ENCODE measurements around the gene ANO1.

ANO1 gene

GRCh38 chr11:70115778-70116177 lies 37.7 kb downstream of the ANO1 start:
- DNase-seq (ENCODE audit: low spot score): no peak

DNA sequence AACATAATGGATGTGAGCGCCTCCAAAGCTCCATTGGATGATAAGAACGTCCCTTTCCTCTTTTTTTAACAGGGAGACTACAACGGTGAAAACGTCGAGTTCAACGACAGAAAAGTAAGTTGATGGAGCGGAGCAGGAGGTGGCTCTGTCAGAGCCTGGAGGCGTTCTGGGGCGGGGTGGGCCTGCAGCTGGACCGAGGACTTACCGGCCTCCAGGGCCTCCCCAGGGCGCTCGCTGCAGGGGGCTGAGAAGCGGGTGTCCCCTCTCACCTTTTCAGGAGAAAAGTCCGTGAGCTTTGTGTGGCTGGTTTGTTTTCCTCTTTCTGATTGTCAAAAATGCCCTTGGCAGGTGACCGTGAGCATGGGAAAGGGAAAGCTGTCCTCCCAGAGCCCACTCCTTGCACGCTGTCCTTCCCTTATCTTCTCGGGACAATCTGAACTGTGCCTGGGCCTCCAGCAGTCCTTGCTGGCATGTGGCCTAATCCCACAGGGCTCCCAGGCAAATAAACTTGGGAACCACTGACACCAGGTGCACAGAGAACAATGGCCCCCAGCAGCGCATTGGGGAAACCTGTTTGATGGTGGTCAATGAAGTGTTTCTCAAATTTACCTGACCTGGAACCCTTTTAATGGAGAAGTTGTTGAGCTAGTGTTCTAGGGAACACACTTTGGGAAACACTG lies 38.4 kb downstream of the ANO1 start:
- DNase-seq (ENCODE audit: low spot score): no peak

- no peak for DNase-seq (ENCODE audit: low spot score)
Measured at GRCh38 chr11:70117567-70118145, 39.5 kb downstream of the ANO1 start.

DNA sequence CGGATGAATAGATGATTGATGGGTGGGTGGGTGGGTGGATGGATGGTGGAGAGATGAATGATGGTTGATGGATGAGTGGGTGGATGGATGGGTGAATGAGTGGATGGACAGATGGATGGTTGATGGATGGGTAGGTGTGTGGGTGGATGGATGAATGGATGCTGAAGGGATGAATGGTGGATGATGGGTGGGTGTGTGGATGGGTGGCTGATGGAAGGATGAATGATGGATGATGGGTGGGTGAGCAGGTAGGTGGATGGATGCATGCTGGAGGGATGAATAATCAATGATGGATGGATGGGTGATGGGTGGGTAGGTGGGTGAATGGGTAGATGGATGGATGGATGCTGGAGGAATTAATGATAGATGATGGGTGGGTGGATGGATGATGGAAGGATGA lies 40.5 kb downstream of the ANO1 start:
- no peak for DNase-seq (ENCODE audit: low spot score)

- DNase-seq (ENCODE audit: low spot score): no peak
Measured at GRCh38 chr11:70119502-70119901, 41.4 kb downstream of the ANO1 start.

- no peak for DNase-seq (ENCODE audit: low spot score)
Measured at GRCh38 chr11:70120674-70121073, 42.6 kb downstream of the ANO1 start.

- DNase-seq (ENCODE audit: low spot score): no peak
Measured at GRCh38 chr11:70122490-70123198, 44.5 kb downstream of the ANO1 start.

DNA sequence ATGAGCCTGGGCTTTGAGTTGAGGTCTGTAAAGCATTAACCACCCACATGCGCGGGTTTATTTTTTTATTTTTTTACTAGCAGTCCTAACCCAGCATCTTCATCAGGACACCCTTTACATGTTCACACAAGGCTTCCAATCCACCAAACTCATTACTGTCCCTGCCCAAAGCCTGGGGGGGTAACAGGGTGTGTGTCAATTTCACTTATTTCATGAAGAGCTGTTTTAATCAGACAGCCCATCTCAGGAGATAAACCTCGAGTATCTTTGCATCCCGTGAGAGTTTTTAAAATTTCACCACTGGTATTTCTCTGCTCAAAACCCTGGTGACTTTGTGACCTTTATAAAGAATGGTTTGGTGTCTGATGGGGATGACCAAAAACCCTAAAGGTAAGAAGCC lies 45.6 kb downstream of the ANO1 start:
- DNase-seq (ENCODE audit: low spot score): no peak

DNA sequence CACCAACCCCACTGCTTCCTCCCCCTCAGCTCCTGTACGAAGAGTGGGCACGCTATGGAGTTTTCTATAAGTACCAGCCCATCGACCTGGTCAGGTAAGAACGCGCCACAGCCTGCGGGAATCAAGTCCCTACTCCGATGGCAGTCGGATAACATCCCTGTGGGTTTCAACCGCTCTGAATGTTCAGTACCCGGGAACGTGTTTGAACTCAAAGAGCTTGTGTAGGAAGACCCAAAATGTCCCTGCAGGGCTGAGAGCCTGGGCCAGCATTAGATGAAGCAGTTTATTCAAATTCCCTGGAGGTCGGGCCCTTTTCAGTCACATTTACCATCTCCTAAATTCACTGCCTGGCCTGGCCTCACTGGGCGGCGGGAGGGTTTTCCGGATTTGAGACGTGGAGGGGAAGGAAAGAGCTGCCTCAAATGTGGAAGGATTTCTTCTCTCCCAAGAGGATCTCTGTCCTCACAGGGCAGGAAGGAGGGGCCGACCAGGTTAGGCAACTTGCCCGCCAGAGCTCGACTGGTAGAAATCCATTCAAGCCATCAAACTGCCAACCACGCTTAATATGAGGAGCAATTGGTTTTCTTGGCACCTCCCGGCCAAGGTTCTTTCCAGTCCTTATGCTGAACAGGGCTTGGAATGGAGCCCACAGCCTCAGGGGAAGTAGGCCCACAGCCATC lies 46.3 kb downstream of the ANO1 start:
- DNase-seq (ENCODE audit: low spot score): peak; percentile 11

- DNase-seq (ENCODE audit: low spot score): no peak
Measured at GRCh38 chr11:70126494-70126893, 48.4 kb downstream of the ANO1 start.

GRCh38 chr11:70127653-70128434 lies 49.7 kb downstream of the ANO1 start:
- no peak for DNase-seq (ENCODE audit: low spot score)

DNA sequence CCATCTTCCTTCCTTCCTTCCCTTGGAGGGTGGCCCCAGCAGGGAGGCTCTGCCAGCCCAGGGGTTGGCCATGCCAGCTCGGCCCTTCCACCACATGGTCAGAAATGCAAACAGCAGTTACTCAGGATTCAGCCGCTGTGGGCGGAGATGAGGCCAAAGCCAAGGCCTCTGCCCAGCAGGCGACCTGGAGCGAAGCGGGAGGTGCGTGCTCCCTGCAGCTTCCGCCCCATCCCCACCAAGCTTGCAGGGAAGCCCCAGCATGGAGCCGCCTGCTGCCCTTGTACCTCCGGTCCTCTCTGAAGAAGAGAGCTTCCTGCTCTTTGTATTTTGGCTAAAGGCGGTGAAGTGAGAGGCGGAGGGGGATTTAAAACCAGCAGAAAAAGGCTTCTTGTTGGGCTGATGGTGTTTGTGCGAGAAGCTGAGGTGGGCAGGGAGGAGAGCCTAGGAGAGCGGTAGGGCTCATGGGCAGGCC lies 50.4 kb downstream of the ANO1 start:
- DNase-seq (ENCODE audit: low spot score): no peak

DNA sequence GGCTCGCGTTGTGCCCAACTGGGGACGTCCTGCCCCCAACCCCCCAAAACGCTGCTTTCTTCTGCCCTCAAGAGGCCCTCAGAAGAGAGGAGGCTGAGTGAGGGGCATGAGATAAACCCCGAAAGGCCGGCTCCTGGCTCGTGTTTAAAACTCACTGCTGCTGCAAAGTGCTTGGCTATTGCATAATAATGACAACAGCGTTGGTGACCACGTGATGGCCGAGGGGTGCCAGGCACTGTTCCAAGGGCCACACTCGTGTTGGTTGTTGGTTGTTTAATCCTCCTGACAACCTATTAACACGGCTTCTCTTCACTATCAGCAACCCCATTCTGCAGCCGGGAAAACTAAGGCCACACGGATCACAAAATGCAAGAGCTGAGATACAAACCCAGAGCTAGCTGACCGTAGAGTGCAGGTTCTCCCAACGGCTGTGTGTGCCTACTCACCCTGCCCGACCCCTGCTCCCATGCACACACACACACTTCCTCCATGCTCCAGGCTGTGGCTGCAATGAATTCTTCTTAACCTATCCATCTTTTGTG lies 51.0 kb downstream of the ANO1 start:
- no peak for DNase-seq (ENCODE audit: low spot score)

- DNase-seq (ENCODE audit: low spot score): no peak
Measured at GRCh38 chr11:70130636-70131035, 52.5 kb downstream of the ANO1 start.

GRCh38 chr11:70131606-70132190 lies 53.6 kb downstream of the ANO1 start:
- no peak for DNase-seq (ENCODE audit: low spot score)

DNA sequence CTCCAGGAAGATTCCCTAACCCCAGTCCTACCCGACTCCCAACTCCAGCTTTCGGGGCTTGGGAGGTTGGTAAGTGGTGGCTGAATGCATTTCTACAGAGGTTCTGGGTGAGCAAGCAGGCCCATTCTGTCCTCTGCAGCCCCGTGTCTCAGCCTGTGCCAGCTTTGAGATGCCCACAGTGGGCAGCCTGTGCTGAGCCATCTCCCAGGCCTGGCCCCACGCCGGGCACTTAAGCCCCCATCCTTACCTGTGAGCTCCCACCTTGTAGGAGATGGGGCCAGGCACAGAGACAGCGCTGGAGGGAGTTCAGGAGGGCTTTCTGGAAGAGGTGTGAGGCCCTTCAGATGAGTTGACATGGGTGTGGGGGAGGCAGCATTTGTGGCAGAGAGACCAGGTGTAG lies 54.5 kb downstream of the ANO1 start:
- DNase-seq (ENCODE audit: low spot score): no peak

DNA sequence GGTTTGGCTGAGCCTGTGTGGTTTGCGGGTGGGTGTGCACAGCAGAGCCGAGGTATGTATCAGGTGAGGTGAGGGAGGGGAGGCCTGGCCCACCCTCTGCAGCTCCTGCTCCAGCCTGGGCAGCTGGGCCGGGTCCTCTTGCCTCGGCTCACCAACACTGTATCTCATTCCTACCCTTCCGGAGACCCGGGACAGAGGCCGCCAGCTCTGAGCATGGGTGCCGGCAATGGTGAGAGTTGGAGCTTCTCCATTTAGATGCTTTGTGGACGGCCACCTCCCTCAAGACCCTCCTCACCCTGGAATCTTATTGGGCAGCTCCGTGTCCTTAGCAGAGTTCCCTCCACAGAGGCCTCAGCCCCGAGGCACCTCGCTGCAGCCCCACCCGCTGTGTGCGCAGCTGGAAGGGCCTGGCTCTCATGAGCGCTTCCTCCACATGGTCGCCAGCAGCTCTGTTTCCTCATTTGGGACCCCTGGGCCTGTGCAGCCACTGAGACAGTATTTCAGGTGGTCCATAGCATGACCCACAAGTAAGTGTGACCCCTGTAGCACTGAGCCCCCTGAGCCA lies 55.7 kb downstream of the ANO1 start:
- DNase-seq (ENCODE audit: low spot score): no peak

- no peak for DNase-seq (ENCODE audit: low spot score)
Measured at GRCh38 chr11:70134490-70134889, 56.4 kb downstream of the ANO1 start.

GRCh38 chr11:70135142-70135541 lies 57.0 kb downstream of the ANO1 start:
- DNase-seq (ENCODE audit: low spot score): no peak

DNA sequence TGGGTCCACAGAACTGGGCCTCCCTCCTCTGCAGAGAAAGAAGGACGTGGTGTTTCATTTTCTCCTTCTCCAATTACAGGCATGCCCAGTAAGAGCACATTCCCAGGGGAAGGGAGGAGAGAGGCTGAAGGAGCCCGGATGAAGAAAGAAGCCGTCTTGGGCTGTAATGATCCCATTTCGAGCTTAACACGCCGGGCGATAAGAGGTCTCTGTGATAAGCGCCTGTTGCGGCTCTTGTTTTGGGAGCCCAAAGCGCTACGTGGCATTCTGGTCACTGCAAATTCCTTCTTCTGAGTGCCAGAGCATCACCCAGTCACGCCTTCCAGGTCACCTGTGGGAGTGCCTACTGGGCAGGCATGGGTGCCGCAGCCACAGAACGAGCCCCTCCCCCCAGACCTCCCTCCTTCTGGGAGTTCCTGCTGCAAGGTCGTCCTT lies 57.5 kb downstream of the ANO1 start:
- DNase-seq (ENCODE audit: low spot score): no peak

GRCh38 chr11:70137383-70137782 lies 59.3 kb downstream of the ANO1 start:
- DNase-seq (ENCODE audit: low spot score): no peak

All from Ammon's horn (tissue), 1 donor.